HepG2 (cell line): ENCODE results near the gene CCN2. TPM values are rescaled to one million over a fixed set of nuclear protein-coding genes. Genes with fewer than 3 reads are reported as not detected.
A peak's percentile ranks its signal among the peaks of the same experiment; 100 is the strongest.

Source experiments
- ATF2 ChIP-seq: sonication (generic); formaldehyde crosslinking; IDR thresholded peaks from 2 replicates; pipeline ENCODE4 v1.4.0; 2020; ENCODE audit warnings: missing genetic modification reagents
- CREB3 ChIP-seq: sonication (generic); formaldehyde crosslinking; IDR thresholded peaks from 2 replicates; pipeline ENCODE4 v1.5.0; 2020; ENCODE audit warnings: missing genetic modification reagents
- DBP ChIP-seq: sonication (generic); formaldehyde crosslinking; IDR thresholded peaks from 2 replicates; pipeline ENCODE4 v1.4.0; 2020; ENCODE audit warnings: missing genetic modification reagents; ENCODE audit errors: not compliant biosample characterization
- HIC2 ChIP-seq: sonication (generic); formaldehyde crosslinking; IDR thresholded peaks from 2 replicates; pipeline ENCODE4 v1.9.0; 2022; ENCODE audit warnings: low read depth, missing genetic modification reagents
- JDP2 ChIP-seq: sonication (generic); formaldehyde crosslinking; IDR thresholded peaks from 2 replicates; pipeline ENCODE4 v1.8.1; 2022; ENCODE audit warnings: missing genetic modification reagents, borderline replicate concordance
- REPIN1 ChIP-seq: sonication (generic); formaldehyde crosslinking; IDR thresholded peaks from 2 replicates; pipeline ENCODE4 v1.8.0; 2022; ENCODE audit warnings: missing genetic modification reagents, low read depth, mild to moderate bottlenecking, borderline replicate concordance
- SALL1 ChIP-seq: sonication (generic); formaldehyde crosslinking; IDR thresholded peaks from 2 replicates; pipeline ENCODE4 v1.8.0; 2022; ENCODE audit warnings: mild to moderate bottlenecking, missing genetic modification reagents
- TAF1 ChIP-seq: sonication (generic); formaldehyde crosslinking; IDR thresholded peaks from 2 replicates; pipeline ENCODE4 v1.4.0; 2020; ENCODE audit warnings: missing genetic modification reagents
- ZBTB14 ChIP-seq: sonication (generic); formaldehyde crosslinking; IDR thresholded peaks from 2 replicates; pipeline ENCODE4 v1.4.0; 2020; ENCODE audit warnings: missing genetic modification reagents
- ZBTB44 ChIP-seq: sonication (generic); formaldehyde crosslinking; IDR thresholded peaks from 2 replicates; pipeline ENCODE4 v1.4.0; 2020; ENCODE audit warnings: missing genetic modification reagents
- ZKSCAN8 ChIP-seq: IDR thresholded peaks from 2 replicates; pipeline ENCODE4 v1.6.1; 2016; ENCODE audit warnings: borderline replicate concordance, missing genetic modification reagents, missing compliant biosample characterization
- ZNF432 ChIP-seq: sonication (generic); formaldehyde crosslinking; IDR thresholded peaks from 2 replicates; pipeline ENCODE4 v1.5.0; 2020; ENCODE audit warnings: missing genetic modification reagents, mild to moderate bottlenecking, borderline replicate concordance
- ZNF768 ChIP-seq: sonication (generic); formaldehyde crosslinking; IDR thresholded peaks from 2 replicates; pipeline ENCODE4 v1.4.0; 2020; ENCODE audit warnings: missing genetic modification reagents
- ZNF790 ChIP-seq: sonication (generic); formaldehyde crosslinking; IDR thresholded peaks from 2 replicates; pipeline ENCODE4 v1.8.0; 2022; ENCODE audit warnings: missing genetic modification reagents, mild to moderate bottlenecking, borderline replicate concordance
- ZUFSP ChIP-seq: sonication (generic); formaldehyde crosslinking; IDR thresholded peaks from 2 replicates; pipeline ENCODE4 v1.9.0; 2021; ENCODE audit warnings: missing genetic modification reagents, mild to moderate bottlenecking, borderline replicate concordance
- polyA plus RNA-seq, 8 experiments: library from polyadenylated mRNA; depleted of rRNA in 3 of 8; stranded (reverse) in 7 of 8; unstranded in 1 of 8; fragments of >200 nt; fragmentation: Illumina TruSeq in 4 of 8; extraction: Trizol in 4 of 8; gene quantifications; 2 replicates each; pipeline versions ENCODE4 v1.2.1 to v1.2.3, GENCODE V29; 2011 to 2016; ENCODE audit warnings: low read depth in 4 of 8, missing spikeins in 1 of 8, mixed read lengths in 1 of 8; ENCODE audit not compliant: insufficient read depth in 1 of 8
- total RNA-seq, 5 experiments: library from RNA; depleted of rRNA; stranded (reverse); fragments of >200 nt; fragmentation: Illumina TruSeq; extraction: Trizol; gene quantifications; 2 replicates each; pipeline ENCODE4 v1.2.3, GENCODE V29; 2016; ENCODE audit warnings: low read depth in 1 of 5

CCN2 gene
- total and polyA plus RNA-seq, 2 of the 13 experiments (the other 11 are each of a cell fraction or from before 2014, with no cell fraction given), result 34.7 to 316 TPM

GRCh38 chr6:131980791-131981623, 29.8 kb upstream of the CCN2 start (continued):
- TF ChIP-seq CREB3 (CRISPR knock-in tag), result no peak
- TF ChIP-seq JDP2 (CRISPR knock-in tag), result no peak; the same call in 1 of the 2 replicates
- peak; percentile 42; the same call in 1 of the 2 replicates for TF ChIP-seq TAF1 (CRISPR knock-in tag)
- TF ChIP-seq ZBTB14 (CRISPR knock-in tag), result no peak
- no peak for TF ChIP-seq DBP (CRISPR knock-in tag)
- TF ChIP-seq ZNF768, result no peak
- TF ChIP-seq ZNF790 (CRISPR knock-in tag), result 0 out of 2 replicates have a peak, but pooled peaks have one; percentile 72
- TF ChIP-seq ZBTB44 (CRISPR knock-in tag), result no peak
- TF ChIP-seq ZKSCAN8 (CRISPR knock-in tag), result peak; percentile 92
- TF ChIP-seq SALL1 (CRISPR knock-in tag), result peak; percentile 98
- TF ChIP-seq ATF2 (CRISPR knock-in tag), result peak; percentile 91
- no peak for TF ChIP-seq ZUFSP
- peak; percentile 96 for TF ChIP-seq REPIN1 (CRISPR knock-in tag)
- TF ChIP-seq HIC2 (CRISPR knock-in tag), result peak; percentile 39; the same call in 1 of the 2 replicates
- no peak for TF ChIP-seq ZNF432 (CRISPR knock-in tag)
